ENCODE measurements around the gene PTHLH. TPM values are rescaled to one million over a fixed set of nuclear protein-coding genes. Genes with fewer than 3 reads are reported as not detected.

The PTHLH gene
- polyA plus RNA-seq, 1 donor from 2014 or later = not detected

- Mint-ChIP-seq H3K36me3 (no peaks in the 10 kb centered on the region), H3K27ac (no peak overlapping the region), H3K4me1 (peaks cover 0 to 1% (median 0%) of the 10 kb centered on the region in 3 donors), H3K9me3 (no peaks in the 10 kb centered on the region), H3K4me3 (no peak overlapping the region), H3K27me3 (no peaks in the 10 kb centered on the region)
Measured at GRCh38 chr12:27936196-27936595, 36.3 kb downstream of the PTHLH start.

DNA sequence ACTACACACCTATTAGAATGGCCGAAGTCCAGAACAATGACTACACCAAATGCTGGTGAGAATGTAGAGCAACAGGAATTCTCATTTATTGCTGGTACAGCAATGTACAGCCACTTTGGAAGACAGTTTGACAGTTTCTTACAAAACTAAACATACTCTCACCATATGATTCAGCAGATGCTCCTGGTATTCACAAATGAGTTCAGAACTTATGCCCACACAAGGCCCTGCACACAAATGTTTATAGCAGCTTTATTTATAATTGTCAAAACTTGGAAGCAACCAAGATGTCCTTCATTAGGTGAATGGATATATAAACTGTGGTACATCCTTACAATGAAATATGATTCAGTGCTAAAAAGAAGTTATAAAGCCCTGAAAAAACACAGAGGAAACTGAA is 38.3 kb downstream of the PTHLH start:
- H3K36me3 Mint-ChIP-seq = no peaks in the 10 kb centered on the region

DNA sequence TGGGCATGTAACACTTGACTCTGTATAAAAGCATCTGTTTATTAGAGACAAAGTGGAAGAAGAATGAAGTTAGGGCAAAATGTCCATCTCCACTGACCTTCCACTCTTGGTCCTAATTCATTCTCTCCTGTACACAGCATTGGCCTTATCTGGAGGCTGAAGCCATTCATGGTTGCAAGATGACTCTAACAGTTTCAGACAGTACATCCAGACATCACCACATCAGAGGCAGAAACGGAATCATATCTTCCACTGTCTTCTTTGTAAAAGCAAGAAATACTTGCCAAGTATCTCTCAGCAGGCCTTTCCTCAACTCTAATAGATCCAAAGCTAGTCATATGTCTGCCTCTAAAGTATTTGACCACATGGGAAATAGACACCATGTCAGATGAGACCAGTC is 41.1 kb downstream of the PTHLH start:
- peaks cover 2% of the 10 kb centered on the region for H3K27me3 Mint-ChIP-seq
- no peaks in the 10 kb centered on the region for H3K4me1 Mint-ChIP-seq
- H3K27ac Mint-ChIP-seq = no peak overlapping the region
- no peak overlapping the region for H3K4me3 Mint-ChIP-seq
- no peaks in the 10 kb centered on the region for H3K36me3 Mint-ChIP-seq
- H3K9me3 Mint-ChIP-seq = no peaks in the 10 kb centered on the region

More for the DNA sequence above, 38.3 kb downstream of the PTHLH start:
- H3K9me3 Mint-ChIP-seq = no peaks in the 10 kb centered on the region
- no peak overlapping the region for H3K27ac Mint-ChIP-seq
- no peaks in the 10 kb centered on the region for H3K4me1 Mint-ChIP-seq
- H3K4me3 Mint-ChIP-seq = no peak overlapping the region
- no peaks in the 10 kb centered on the region for H3K27me3 Mint-ChIP-seq

DNA sequence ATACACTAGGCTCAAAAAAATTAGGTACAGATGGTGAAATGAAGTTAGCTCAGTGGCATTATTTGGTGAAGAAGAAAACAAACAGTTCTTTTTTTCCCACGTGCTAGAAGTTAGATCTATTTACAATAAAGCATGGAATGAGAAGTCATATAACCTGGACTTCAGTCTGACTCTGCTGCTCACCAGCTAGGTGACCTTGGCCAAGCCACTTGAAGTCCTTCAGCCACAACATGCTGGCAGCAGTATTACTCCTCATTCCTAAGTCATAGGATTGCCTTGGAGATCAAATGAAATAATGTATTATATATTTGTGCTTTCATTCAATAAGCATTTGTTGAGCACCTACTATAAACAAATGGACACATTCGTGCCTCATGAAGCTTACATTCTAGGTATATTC is 45.2 kb downstream of the PTHLH start:
- H3K9me3 Mint-ChIP-seq = no peaks in the 10 kb centered on the region
- H3K4me1 Mint-ChIP-seq = no peaks in the 10 kb centered on the region
- H3K27me3 Mint-ChIP-seq = peaks cover 2% of the 10 kb centered on the region
- H3K27ac Mint-ChIP-seq = no peak overlapping the region
- H3K4me3 Mint-ChIP-seq = no peak overlapping the region
- H3K36me3 Mint-ChIP-seq = no peaks in the 10 kb centered on the region

GRCh38 chr12:27924350-27925135 is 48.0 kb downstream of the PTHLH start:
- Mint-ChIP-seq H3K27me3 (peaks cover 2% of the 10 kb centered on the region), H3K27ac (no peak overlapping the region), H3K4me1 (peaks cover 0 to 1% (median 0%) of the 10 kb centered on the region in 3 donors), H3K9me3 (no peaks in the 10 kb centered on the region), H3K4me3 (no peak overlapping the region), H3K36me3 (peaks cover 2% of the 10 kb centered on the region)

DNA sequence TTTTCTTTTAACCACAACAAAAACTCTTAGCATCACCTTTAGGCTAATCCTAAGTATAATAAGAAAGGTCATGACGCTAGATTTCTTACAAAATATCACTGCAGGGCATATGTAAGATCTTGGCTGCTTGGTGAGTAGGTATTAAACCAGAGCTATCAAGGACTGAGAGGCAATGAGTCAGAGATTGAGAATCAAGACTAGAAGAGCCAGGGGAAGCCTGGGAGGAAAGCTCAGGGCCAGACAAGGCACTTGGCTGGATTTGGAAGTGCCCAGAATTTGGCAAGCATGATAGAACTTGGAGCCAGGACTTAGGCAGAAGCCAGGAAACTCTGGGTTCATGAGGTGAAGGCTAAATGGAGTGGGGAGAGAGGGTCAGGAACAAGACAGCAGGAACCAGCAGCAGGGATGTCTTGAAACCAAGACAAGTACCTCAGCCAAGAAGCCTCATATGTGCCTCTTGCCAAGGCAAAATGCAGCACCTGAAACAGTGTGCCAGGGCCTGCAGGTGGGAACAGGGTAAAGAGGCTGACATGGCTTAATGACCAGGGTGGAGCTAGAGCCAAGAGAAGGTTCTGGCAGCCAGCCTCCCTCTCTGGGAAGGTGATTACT is 49.9 kb downstream of the PTHLH start:
- no peaks in the 10 kb centered on the region for H3K27me3 Mint-ChIP-seq
- no peaks in the 10 kb centered on the region for H3K9me3 Mint-ChIP-seq
- H3K4me3 Mint-ChIP-seq = no peak overlapping the region
- H3K27ac Mint-ChIP-seq = no peak overlapping the region
- peaks cover 2% of the 10 kb centered on the region for H3K36me3 Mint-ChIP-seq
- H3K4me1 Mint-ChIP-seq = peaks cover 0 to 1% (median 0%) of the 10 kb centered on the region in 3 donors

DNA sequence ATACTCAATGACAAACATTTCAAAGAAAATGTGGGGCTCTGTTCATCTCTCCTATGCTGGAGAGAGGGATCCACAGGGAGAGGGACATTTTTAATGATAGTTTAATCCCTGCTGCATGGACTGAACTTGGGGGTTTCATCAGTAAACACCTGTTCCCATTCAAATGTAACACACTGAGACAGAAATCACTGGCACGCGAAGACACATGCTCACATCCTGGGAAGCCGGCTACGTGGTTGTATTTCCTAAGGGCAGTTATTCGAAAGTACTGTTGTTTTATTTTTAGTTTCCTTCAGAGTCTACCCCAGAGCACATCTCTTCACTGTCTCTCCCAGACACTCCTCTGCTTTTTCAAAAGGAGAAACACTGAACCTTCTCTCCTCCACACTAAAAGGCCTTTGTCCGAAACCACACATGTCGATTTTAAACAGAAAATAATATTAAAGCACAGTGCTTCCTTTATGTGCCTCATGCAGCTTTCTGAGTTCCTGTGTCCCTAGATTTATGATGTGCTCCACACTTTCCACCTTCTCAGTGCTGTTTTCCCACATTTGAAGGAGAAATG is 52.8 kb downstream of the PTHLH start:
- H3K27ac Mint-ChIP-seq = no peak overlapping the region

GRCh38 chr12:27915536-27915935 is 57.0 kb downstream of the PTHLH start:
- Mint-ChIP-seq H3K9me3 (peaks cover 2 to 5% (median 4%) of the 10 kb centered on the region in 3 donors), H3K36me3 (peaks cover 2% of the 10 kb centered on the region), H3K27me3 (peaks cover 8% of the 10 kb centered on the region), H3K27ac (no peak overlapping the region), H3K4me1 (peaks cover 0 to 1% (median 0%) of the 10 kb centered on the region in 3 donors), H3K4me3 (no peak overlapping the region)

More for the DNA sequence above, 52.8 kb downstream of the PTHLH start:
- Mint-ChIP-seq H3K4me3 (no peak overlapping the region), H3K36me3 (peaks cover 2% of the 10 kb centered on the region), H3K27me3 (peaks cover 2% of the 10 kb centered on the region), H3K9me3 (peaks cover 2 to 5% (median 4%) of the 10 kb centered on the region in 3 donors), H3K4me1 (peaks cover 0 to 1% (median 0%) of the 10 kb centered on the region in 3 donors)

DNA sequence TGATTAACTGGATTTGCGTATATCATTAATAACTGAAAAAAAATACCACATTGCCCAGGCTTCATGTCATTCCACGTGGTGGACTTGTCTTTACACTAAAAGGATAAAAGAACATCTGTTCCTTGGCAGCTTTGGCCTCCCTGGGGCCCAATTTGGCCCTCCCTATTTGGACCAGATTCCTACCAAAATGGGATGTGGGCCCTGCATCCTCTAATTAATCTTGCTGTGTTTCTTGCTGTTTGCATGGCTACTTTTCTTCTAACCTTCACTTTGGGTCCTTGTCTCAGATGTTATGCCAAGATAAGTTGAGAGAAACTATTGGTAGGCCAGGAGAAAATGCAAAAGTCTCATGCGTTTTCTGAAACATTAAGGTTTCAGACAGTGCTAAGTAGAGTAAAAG is 57.5 kb downstream of the PTHLH start:
- no peak overlapping the region for H3K4me3 Mint-ChIP-seq
- peaks cover 0 to 1% (median 0%) of the 10 kb centered on the region in 3 donors for H3K4me1 Mint-ChIP-seq
- no peak overlapping the region for H3K27ac Mint-ChIP-seq
- peaks cover 2 to 5% (median 4%) of the 10 kb centered on the region in 3 donors for H3K9me3 Mint-ChIP-seq
- H3K36me3 Mint-ChIP-seq = peaks cover 2% of the 10 kb centered on the region
- peaks cover 8% of the 10 kb centered on the region for H3K27me3 Mint-ChIP-seq

DNA sequence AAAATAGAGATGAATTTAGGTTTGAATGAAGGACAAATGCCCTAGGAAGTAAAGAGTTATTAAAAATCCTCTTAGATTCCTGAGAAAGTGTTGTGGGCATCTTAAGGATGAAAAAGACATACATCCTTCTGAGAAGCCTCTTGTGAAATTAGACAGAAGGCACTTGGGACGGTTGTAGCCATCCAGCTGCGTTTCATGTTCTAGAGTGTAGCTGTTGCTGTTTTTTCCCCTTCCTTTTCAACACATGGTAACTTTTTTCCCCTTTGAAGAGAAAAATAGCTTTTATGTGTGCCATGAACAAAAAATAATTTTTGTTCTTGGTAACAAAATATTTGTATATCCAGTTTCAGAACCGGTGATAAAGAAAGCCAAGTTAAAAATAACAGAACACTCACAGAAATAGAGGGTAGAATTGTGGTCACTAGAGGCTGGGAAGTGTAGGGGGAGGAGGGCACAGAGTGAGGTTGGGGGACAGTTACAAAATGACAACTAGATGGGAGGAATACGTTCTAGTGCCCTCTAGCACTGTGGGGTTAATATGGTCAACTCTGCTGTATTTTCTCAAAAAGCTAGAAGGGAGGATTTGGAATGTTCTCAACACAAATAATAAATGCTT is 58.4 kb downstream of the PTHLH start:
- H3K27me3 Mint-ChIP-seq = peaks cover 8% of the 10 kb centered on the region
- H3K27ac Mint-ChIP-seq = no peak overlapping the region
- H3K4me3 Mint-ChIP-seq = peak overlapping the region in 1 of 4 donors; percentile 49
- no peaks in the 10 kb centered on the region for H3K36me3 Mint-ChIP-seq
- H3K9me3 Mint-ChIP-seq = peaks cover 2 to 5% (median 4%) of the 10 kb centered on the region in 3 donors
- peaks cover 0 to under 1% (median 0%) of the 10 kb centered on the region in 3 donors for H3K4me1 Mint-ChIP-seq

DNA sequence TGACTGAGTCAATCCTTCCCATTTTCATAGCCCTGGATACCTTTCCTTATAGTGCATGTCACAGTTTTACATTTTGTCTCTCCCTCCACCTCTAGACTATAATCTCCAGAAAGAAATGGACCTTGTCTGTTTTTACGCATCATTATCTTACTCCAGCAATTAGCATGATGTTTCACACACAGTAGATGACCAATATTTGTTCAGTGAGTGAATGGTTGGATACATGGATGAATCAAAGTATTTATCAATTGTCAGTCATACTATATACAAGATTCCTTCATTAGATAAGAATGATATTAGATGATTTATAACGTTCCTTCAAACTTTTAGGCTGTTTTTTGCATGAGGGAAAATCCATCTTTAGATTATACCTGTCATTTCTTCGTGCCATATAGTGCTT is 61.1 kb downstream of the PTHLH start:
- H3K4me1 Mint-ChIP-seq = peaks cover 0 to 2% (median 0%) of the 10 kb centered on the region in 3 donors
- H3K27me3 Mint-ChIP-seq = peaks cover 8% of the 10 kb centered on the region
- no peaks in the 10 kb centered on the region for H3K36me3 Mint-ChIP-seq

More for the DNA sequence above, 61.1 kb downstream of the PTHLH start:
- Mint-ChIP-seq H3K9me3 (peaks cover 2 to 5% (median 4%) of the 10 kb centered on the region in 3 donors), H3K4me3 (no peak overlapping the region), H3K27ac (no peak overlapping the region)

Other genes starting within 250 kb of the PTHLH start
- gene KLHL42, start 192.5 kb downstream of the PTHLH start, polyA plus RNA-seq = 12.8 TPM
- 0.45 TPM for gene MANSC4, start 192.5 kb downstream of the PTHLH start, polyA plus RNA-seq
- gene CCDC91, start 217.7 kb upstream of the PTHLH start, polyA plus RNA-seq = 67.5 TPM